SHP77 treated with DMSO at 0.1 percent for 48 hours (cell line): ENCODE measurements around the gene CDIP1.
A peak's percentile ranks its signal among the peaks of the same experiment; 100 is the strongest.

Experiments used
- DNase-seq: peaks from one replicate; lab custom pipeline; 2025; lab: John Stamatoyannopoulos, UW

CDIP1 gene

DNA sequence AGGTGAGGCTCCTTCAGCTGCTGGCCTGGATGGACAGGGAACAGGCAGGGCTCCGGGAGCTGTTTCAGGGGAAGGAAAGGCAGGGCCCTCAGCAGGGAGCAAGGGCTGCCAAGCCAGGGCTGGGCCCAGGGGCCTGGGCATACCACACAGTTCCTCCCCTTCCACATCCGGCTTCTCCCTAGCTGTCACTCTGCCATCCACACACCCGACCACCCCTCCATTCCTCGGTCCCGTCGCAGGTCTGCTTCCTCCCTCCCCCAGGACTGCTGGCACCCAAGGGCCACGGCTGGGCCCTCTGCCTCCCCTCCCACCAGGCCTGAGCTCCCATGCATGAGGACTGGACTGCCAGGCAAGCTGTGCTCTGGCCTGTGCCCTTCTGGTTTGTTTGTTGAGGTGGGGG lies 24.0 kb downstream of the CDIP1 start:
- no peak for DNase-seq

DNA sequence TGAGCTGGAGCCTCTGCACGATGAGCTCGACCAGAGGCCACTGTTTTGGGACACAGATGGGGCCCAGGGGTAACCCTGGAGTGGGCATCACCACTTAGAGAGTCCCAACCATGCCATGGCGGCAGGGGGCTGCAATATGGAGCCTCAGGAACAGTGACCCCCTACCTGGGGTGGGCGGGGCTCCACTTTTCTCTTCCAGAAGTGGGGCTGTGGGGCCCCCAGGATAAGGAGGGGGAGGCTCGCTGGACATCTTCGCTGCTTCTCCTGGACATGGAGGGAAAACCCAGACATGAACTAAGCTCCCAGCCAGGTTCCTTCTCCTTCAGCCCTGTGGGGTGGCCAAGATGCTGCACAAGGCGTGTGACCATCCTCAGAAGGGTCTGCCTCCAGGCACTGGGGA lies 24.7 kb downstream of the CDIP1 start:
- DNase-seq, result no peak

DNA sequence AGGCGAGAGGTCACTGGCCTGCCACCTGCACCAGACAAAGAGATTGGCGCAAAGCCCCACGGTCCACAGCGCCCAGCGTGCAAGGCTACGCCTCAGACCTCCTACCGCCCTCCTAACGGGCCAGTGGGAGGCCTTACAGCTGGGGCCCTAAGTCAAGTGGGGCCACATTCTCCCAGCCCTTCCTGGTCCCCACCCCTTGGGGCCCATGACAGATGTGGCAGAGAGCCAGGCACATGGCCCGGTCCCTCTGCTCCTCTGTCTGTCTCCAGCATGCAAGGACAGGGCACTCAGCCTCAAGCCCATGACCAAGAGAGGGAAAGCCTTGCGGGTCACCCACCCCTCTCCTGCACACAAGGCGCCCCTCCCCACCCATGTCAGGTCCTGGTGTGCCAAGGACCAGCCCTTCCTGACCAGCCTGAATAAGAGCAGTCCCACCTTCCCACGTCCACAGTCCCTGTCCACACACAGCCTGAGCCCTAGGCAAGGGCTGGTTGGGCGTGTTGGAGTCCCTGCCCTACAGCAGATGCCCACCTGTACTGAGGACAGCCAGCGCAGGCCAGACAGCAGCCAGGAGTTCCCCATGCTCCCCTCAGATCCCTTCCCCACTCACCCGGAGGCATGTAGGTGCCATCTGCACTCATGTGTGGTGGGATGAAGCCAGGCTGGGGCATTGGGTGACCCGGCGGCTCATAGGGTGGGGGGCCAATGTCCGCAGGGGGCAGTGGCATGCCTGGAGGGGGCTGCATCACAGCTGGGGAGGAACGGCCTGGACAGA lies 25.3 kb downstream of the CDIP1 start:
- no peak for DNase-seq

DNA sequence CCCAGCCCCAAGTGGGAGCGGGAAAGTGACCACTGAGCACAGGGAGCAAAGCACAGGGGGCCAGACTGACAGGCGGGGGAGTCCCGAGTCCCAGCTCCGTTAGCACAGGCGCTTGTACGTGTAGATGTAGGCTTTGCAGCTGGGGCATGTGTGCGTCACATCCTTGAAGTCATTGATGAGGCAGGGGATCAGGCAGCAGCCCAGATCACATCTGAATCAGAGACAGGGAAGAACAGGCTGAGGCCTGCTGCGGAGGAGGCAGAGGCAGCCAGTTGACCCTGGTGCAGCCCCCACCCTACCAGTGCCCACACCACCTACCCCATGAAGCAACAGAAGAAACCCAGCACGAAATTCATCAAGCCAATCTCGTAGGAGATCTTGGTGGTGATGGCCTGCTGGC lies 26.1 kb downstream of the CDIP1 start:
- no peak for DNase-seq

DNA sequence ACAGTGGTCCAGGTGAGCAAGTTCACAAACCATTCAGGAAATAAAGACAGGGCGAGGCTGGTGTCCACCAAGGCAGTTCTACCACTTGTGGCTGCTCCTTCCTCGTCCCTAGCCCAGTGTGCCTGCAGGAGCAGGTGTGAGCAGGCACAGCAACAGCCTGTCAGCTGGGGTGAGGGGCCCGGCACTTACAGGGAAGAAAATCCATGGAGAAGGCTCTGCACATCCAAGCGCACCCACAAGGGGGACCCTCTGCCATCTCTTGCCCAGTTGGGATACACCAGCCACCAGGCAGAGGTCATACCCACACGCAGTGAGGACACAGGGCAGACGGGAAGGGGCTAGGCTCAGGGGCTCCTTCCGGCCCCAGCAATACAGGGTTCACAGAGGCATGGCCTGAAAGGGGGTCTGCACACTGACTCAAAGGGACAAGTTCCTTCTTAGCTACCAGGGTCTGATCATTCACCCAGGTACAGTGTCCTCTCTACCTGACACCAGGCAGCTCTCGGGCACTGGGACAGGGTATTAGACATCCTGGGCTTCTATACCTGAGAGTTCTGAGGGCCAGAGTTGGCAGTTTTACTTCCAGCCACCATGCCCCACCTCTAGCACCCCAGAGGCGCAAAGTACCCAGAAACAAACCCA lies 27.0 kb downstream of the CDIP1 start:
- DNase-seq, result peak; percentile 51

DNA sequence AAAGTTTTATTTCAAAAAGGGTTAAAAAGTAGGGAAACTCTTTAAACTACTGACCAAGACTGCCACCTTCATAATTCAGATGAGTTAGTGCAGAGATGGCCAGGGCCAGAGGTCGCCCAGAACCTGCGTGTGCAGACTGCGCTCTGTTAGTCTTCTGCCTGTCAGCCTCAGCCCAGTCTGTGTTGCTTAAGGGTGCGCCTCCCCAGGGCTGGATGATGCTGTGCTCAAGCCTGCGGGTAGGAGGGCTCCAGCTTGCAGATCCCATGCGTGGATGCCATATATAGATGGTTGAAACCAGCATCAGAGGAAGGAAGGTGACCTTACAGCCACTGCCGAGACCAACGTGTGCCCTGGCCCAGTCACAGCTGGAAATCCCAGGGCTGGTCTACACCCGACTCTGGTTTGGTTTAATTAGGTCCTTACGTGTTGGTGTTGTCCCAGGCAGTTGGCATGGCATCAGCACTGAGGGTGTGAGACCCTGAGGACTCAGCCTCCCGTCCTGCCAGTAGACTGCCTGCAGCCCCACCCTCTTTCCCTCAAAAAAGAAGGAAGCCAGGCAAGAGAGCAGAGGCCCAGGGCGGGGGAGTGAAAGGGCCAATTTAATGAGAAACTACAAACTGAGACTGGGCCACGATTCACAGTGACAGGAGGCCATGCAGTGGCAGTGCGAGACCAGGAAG lies 27.7 kb downstream of the CDIP1 start:
- no peak for DNase-seq

DNA sequence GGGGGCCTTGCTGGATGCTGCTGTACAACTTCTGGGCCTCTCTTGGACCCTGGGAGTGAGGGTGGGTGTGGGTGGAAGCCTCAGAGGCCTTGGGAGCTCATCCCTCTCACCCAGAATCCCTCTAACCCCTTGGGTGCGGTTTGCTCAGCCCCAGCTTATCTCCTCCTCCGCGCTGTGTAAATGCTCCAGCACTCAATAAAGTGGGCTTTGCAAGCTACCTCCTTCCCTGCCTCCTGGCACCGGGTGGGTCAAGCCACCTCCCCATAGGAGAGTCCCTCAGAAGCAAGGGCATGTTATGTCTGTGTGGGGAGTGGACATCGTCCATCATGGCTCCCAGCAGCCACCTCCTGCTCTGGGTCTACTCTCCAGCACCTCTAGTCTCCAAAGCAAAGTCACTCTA lies 28.4 kb downstream of the CDIP1 start:
- no peak for DNase-seq

DNA sequence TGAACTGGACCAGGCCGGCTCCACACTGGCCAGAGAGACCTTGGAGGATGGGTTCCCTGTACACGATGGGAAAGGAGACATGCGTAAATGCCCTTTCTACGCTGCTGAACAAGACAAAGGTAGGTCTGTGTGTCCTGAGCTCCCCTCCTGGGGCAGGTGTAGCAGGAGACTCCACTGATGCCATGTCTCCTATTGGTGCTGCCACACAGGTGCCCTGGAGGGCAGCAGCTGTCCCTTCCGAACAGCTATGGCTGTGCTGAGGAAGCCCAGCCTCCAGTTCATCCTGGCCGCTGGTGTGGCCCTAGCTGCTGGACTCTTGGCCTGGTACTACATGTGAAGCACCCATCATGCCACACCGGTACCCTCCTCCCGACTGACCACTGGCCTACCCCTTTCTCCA lies 29.2 kb downstream of the CDIP1 start:
- DNase-seq, result no peak

DNA sequence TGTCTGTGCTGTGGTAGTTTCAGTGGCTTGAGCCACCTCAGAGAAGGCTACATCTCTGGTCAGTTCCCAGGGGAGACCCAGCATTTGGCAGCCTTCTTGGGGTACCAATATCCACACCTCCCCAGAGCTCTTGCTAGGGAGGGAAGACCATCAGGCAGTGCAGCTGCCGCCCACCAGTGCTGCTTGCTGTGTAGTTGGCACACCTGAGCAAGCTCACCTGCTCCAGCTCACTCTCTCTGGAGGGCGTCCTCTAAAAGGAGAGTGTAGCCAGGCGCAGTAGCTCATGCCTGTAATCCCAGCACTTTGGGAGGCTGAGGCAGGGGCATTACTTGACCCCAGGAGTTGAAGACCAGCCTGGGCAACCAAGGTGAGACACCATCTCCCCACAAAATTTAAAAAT lies 29.8 kb downstream of the CDIP1 start:
- no peak for DNase-seq

DNA sequence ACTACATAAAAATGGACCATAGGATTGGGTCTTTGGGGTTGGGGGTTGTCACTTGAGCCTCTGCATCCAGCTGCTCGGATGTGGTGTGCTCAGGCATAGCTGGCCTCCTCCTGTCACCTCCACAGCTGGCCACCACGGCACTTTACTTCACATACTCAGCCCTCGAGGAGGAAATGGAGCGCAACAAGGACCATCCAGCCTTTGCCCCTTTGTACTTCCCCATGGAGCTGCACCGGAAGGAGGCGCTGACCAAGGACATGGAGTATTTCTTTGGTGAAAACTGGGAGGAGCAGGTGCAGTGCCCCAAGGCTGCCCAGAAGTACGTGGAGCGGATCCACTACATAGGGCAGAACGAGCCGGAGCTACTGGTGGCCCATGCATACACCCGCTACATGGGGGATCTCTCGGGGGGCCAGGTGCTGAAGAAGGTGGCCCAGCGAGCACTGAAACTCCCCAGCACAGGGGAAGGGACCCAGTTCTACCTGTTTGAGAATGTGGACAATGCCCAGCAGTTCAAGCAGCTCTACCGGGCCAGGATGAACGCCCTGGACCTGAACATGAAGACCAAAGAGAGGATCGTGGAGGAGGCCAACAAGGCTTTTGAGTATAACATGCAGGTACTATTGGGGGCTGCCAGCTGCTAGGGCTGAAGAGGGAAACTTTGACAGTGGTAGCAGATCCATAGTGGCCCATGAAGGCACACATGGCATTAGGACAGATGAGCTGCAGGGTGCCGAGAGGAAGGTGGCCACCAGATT lies 30.8 kb downstream of the CDIP1 start:
- no peak for DNase-seq

DNA sequence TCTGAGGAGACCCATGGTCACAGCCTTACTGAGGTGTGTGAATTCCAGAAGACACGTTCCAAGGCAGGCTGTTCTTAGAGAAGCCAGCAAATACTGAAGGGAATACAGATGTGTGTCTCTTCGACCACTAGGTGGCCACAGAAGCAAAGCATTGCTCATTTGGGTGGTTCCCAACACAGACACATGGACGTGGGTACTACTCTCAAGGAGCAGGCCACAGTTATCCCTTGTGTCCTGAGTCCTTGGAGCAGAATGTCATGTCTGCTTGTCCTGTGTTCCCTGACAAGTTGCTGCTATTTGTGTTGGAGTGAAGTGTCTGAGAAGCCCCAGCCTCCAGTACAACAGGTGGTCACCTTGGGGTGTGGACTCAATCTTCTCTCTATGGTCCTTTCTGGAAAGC lies 32.1 kb downstream of the CDIP1 start:
- DNase-seq, result peak; percentile 19

DNA sequence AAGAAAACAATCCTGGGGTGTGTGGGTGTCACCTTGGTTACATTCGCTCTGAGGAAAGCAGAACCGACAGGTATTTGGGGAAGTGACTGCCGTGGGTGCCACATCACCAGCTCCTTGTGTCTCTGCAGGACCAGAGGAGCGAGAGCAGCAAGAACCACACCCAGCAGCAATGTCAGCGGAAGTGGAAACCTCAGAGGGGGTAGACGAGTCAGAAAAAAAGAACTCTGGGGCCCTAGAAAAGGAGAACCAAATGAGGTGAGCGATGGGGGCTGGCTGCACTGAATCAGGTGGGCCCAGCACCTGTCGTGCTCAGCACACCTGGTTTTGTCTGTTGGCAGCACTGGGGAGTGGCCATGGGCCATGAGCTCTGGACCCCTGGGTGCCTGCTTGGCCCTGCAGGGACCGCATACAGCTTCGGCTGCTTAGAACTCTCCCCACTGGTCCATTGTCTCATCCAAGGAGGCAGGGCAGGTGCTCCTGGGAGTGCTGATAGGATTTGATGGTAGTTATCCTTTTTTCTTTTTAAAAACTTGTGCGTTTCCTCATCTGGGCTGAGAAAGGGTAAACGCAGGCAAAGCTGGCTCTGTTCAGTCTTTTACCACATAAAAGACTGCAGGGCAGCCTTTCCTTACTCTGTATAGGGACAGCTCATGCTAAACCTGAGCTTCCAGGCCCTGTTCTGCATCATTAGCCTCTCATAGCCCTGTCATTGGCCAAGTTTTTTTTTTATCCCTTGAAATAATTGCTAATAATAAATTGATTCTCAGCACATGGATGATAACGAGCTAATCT lies 33.0 kb downstream of the CDIP1 start:
- DNase-seq, result no peak

DNA sequence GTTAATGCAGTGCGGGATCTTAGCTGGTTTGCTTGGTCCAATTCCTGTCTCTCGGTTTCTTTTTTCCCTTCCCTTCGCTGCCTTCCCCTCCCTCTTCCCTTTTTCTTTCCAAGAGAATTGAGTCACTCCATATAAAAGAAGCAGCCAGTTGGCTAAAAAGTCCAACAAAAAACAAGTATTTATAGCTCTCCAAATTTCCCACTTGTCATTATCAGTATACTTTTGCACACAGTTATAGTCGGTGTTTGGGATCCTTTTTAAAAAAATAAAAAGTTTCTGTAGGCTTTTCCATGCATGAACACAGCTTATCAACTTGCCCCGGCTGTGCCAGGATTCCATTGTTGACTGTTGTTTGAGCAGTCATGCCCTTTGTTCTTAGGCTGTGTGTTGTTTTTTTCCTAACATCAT lies 37.5 kb downstream of the CDIP1 start:
- no peak for DNase-seq

DNA sequence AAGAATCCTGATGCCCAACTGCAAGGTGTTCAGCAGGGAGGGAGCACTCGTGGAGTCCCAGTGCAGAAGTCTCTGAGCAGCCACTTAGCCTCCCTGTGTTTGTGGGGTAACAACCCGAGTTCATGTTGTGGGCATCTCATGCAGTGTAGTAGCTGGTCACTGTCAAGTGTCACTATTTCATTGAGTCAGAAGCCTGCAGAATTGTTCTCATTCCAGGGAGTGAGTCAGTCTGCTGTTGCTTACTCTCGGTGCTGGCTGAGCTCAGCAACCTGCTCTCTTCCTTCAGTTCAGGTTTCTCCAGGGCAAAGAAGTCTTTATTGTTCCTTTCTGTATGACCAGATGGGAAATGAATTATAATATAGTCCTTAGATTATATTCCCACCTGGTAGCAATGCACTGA lies 38.3 kb downstream of the CDIP1 start:
- DNase-seq, result no peak

DNA sequence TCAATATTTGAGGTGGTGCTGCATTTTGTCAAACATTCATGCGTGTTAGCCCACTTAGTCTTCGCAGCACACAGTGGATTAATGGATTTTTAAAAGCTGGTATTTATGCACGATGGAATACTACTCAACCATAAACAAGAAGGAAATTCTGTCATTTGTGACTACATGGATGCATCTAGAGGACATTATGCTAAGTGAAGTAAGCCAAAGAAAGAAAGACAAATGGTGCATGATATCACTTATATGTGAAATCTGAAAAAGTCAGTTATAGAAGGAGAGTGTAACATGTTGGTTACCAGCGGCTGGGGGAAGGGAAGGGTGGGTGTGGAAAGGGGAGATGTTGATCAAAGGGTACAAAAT lies 39.4 kb downstream of the CDIP1 start:
- DNase-seq, result no peak

DNA sequence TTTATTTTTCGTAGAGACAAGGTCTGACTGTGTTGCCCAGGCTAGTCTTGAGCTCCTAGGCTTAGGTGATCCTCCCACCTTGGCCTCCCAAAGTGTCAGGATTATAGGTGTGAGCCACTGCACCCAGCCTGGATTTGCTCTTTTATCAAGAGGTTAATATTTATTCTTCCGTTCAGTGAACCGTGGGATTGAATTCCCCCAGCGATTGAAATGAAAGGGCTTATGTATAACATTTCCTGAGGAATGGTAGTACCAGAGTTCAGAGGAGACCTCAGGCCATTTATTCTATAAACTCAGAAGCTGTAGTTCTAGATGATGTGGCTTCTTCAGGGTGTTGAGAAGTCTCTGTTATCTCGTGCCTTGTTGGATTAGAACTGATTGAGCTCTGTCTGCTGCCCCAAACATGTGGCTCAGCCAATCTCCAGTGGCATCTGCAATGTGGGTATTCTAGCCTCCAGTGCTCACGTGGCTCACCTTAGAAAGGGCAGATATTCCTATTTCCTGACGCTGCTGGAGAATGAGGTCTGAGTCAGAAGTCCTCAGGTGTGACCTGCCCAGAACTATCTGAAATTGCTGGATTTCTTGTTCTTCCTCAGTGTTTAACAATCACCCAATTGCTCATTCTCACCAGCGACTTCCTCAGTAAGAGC lies 39.9 kb downstream of the CDIP1 start:
- no peak for DNase-seq

DNA sequence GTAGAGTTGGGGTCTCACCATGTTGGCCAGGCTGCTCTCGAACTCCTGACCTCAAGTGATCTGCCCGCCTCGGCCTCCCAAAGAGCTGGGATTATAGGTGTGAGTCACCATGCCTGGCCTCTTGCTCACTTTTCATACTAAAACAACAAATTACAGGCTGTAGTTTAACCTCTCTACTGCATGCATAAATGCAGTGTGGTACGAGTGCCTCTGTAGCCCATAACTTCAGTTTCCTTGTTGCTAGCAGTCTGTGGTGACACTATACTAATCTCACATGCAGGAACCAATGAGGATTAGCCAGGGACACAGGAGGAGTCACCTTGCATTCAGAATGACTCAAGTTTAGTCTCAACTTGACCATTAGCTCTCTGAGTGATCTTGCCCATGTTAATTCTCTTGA lies 42.3 kb downstream of the CDIP1 start:
- no peak for DNase-seq

DNA sequence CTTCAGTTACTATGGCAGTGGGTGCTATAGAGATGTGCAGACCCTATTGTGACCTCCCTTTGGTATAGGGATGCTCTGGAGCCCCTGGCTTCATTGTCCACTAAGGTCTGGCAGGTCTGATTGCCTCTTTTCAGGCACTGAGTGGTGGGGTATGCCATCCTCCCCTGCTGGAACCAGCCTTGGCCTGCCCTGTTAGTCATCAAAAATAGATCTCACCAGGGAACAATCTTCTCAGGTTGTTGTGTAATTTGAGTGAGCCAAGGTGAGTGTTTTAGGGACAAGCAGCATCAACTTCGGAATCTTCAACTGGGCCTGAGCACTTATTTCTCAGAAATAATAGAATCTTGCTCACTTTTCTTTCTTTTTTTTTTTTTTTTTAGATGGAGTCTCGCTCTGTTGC lies 42.8 kb downstream of the CDIP1 start:
- no peak for DNase-seq

DNA sequence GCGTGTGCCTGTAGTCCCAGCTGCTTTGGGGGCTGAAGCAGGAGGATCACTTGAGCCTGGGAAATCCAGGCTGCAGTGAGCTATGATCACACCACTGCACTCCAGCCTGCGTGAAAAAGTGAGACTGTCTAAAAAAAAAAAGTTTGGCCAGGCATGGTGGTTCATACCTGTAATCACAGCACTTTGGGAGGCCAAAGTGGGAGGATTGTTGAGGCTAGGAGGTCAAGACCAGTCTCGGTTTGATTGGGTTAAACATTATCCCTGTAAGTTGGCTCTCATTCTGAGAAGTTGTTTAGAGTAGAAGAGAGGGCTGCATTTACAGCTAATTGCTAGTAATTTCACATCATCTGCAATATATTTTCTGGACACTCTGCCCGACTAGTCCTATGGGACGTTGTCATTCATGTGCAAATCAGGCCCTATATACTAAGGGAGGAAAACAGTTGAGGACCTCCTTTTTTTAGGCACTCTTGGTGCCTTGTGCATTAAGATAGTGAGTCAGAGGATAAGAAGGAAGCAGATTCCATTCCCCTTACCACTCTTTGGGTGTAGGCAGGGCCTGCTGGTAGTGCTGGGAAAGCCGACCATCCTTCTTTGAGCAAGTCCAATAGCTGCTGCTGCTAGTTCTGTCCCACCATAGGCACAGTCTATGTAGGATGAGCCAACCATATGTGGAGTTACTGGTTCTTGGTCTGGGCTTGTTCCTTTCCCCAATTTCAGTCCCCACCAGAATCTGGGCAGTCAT lies 43.7 kb downstream of the CDIP1 start:
- no peak for DNase-seq

DNA sequence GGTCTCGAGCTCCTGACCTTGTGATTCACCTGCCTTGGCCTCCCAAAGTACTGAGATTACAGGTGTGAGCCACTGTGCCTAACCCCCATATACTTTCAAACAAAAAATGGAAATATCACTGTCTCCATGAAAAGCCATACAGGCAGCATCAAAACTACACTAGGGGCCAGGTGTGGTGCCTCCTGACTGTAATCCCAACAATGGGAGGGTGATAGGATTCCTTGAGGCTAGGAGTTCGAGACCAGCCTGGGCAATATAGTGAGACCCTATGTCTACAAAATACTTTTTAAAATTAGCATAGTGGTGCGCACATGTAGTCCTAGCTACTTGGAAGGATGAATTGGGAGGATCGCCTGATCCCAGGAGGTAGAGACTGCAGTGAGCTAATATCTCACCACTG lies 46.7 kb downstream of the CDIP1 start:
- DNase-seq, result no peak

DNA sequence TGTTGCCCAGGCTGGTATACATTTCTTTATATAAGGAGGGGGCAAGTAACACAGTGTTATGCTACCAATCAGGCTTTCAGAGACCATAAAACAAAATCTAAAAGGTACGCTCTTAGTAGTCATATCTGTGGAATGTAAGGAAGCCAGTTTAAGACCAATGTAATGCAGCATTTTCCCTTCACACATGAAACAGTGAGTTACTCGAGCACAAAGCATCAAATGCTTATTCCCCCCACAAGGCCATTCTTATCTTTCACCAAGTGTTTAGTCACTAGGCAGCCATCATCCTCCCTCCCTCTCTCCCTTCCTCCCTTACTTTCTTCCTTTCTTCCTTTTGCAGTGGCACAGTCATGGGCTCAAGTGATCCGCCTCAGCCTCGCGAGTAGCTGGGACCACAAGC lies 49.5 kb downstream of the CDIP1 start:
- DNase-seq, result no peak
